Caco-2 (cell line): Measurements from ENCODE around the gene FIGLA. TPM values are rescaled to one million over a fixed set of nuclear protein-coding genes. Genes with fewer than 3 reads are reported as not detected.

Experiments used
- BruUV-seq: library from RNA; stranded (reverse); fragments of 400-500 nt; replicated peaks from 2 replicates; lab custom pipeline; 2021; lab: Mats Ljungman, UMichigan
- CTCF ChIA-PET: fragments of 300-600 bp; sonication (Branson Sonifier 250); formaldehyde crosslinking; loops from one replicate; lab custom pipeline; 2022; ENCODE audit warnings: antibody characterized with exemption; lab: Charles Lee
- POLR2A ChIA-PET: fragments of 300-600 bp; sonication (Branson Sonifier 250); formaldehyde crosslinking; loops from one replicate; lab custom pipeline; 2022; ENCODE audit warnings: antibody characterized with exemption; lab: Charles Lee
- DNase-seq, 2 experiments: peaks; one replicate each; pipeline versions ENCODE4 v3.0.0 to v3.0.0-alpha.2; 2020 to 2022
- H3K27me3 ChIP-seq: replicated peaks from 2 replicates; pipeline ENCODE4 v1.6.0; 2011; ENCODE audit warnings: low read length; ENCODE audit not compliant: control insufficient read depth, insufficient read depth
- H3K36me3 ChIP-seq: 2 replicates; pipeline ENCODE4 v1.5.1; 2011; ENCODE audit warnings: low read length; ENCODE audit not compliant: control insufficient read depth, insufficient read depth
- H3K4me1 ChIP-seq: fragments of 250-450 bp; sonication (Bioruptor Pico); 2 replicates; pipeline ENCODE4 v1.5.1; 2020; ENCODE audit warnings: mild to moderate bottlenecking
- H3K4me3 ChIP-seq: 2 replicates; pipeline ENCODE4 v1.5.1; 2011; ENCODE audit warnings: low read depth, mild to moderate bottlenecking, control low read depth, low read length
- H3K9me3 ChIP-seq: fragments of 250-450 bp; sonication (Bioruptor Pico); 2 replicates; pipeline ENCODE4 v1.5.1; 2020; ENCODE audit warnings: mild to moderate bottlenecking, moderate library complexity
- H3K27ac Mint-ChIP-seq: one replicate; pipeline ENCODE4 v1.8.0; 2022; ENCODE audit warnings: mixed read lengths; ENCODE audit not compliant: unreplicated experiment
- H3K27me3 Mint-ChIP-seq: one replicate; pipeline ENCODE4 v1.8.0; 2022; ENCODE audit warnings: mixed read lengths; ENCODE audit not compliant: insufficient read depth, unreplicated experiment
- H3K36me3 Mint-ChIP-seq: one replicate; pipeline ENCODE4 v1.8.0; 2022; ENCODE audit warnings: mild to moderate bottlenecking, mixed read lengths; ENCODE audit not compliant: insufficient read depth, unreplicated experiment
- H3K4me1 Mint-ChIP-seq: one replicate; pipeline ENCODE4 v1.8.0; 2022; ENCODE audit warnings: low read depth, mixed read lengths; ENCODE audit not compliant: unreplicated experiment
- H3K4me3 Mint-ChIP-seq: one replicate; pipeline ENCODE4 v1.8.0; 2022; ENCODE audit warnings: mild to moderate bottlenecking, moderate library complexity, mixed read lengths; ENCODE audit not compliant: unreplicated experiment
- H3K9me3 Mint-ChIP-seq: one replicate; pipeline ENCODE4 v1.8.0; 2022; ENCODE audit warnings: mixed read lengths; ENCODE audit not compliant: unreplicated experiment
- CTCF ChIP-seq, 2 experiments: fragments of 200-600 bp in 1 of 2; IDR thresholded peaks; 1 replicate in 1 of 2; 2 replicates in 1 of 2; pipeline versions ENCODE4 v1.5.1 to v1.8.0; 2011 to 2022; ENCODE audit warnings: antibody characterized with exemption in 1 of 2, control low read depth in 1 of 2, inconsistent platforms in 1 of 2, low read depth in 1 of 2, low read length in 1 of 2, mild to moderate bottlenecking in 1 of 2, moderate library complexity in 1 of 2; ENCODE audit not compliant: insufficient read depth in 1 of 2, severe bottlenecking in 1 of 2, unreplicated experiment in 1 of 2
- intact Hi-C: fragments of 100-400 bp; cut with micrococcal nuclease; formaldehyde crosslinking; loops from one replicate; pipeline ENCODE4 v1.10.0; 2022; ENCODE audit not compliant: unreplicated experiment
- total RNA-seq: library from RNA; stranded (reverse); gene quantifications from 2 replicates; pipeline ENCODE4 v1.2.3, GENCODE V29; 2022

Gene FIGLA
- total RNA-seq, 1 experiment from 2014 or later = not detected

GRCh38 chr2:70807102-70807827 is 16.8 kb upstream of the FIGLA start:
- POLR2A ChIA-PET = no interaction called here
- intact Hi-C loops = no loop called here

GRCh38 chr2:70806620-70807019 is 16.2 kb upstream of the FIGLA start:
- ChIA-PET CTCF (no interaction called here), POLR2A (no interaction called here)
- no peak overlapping the region for H3K4me3 ChIP-seq
- Mint-ChIP-seq H3K9me3 (no peaks in the 10 kb centered on the region), H3K4me1 (no peaks in the 10 kb centered on the region), H3K27ac (no peak overlapping the region), H3K4me3 (no peak overlapping the region), H3K27me3 (peaks cover 6% of the 10 kb centered on the region), H3K36me3 (no peaks in the 10 kb centered on the region)
- H3K4me1 ChIP-seq = no peaks in the 10 kb centered on the region
- intact Hi-C loops = no loop called here
- BruUV-seq = no TSS peak
- H3K36me3 ChIP-seq = no peaks in the 10 kb centered on the region
- no peaks in the 10 kb centered on the region for H3K27me3 ChIP-seq
- no peak for DNase-seq
- no peaks in the 10 kb centered on the region for H3K9me3 ChIP-seq
- no peak for TF ChIP-seq CTCF (IDR thresholded peaks at IDR 0.05; ENCODE audit: insufficient read depth in 1 of 2, low read depth in 1 of 2, low read length in 1 of 2, severe bottlenecking in 1 of 2, unreplicated experiment in 1 of 2)

More at GRCh38 chr2:70807102-70807827, 16.8 kb upstream of the FIGLA start:
- H3K9me3 Mint-ChIP-seq = no peaks in the 10 kb centered on the region
- no peak for TF ChIP-seq CTCF (IDR thresholded peaks at IDR 0.05; ENCODE audit: insufficient read depth in 1 of 2, low read depth in 1 of 2, low read length in 1 of 2, severe bottlenecking in 1 of 2, unreplicated experiment in 1 of 2)
- Histone ChIP-seq H3K4me1 (no peaks in the 10 kb centered on the region), H3K4me3 (no peak overlapping the region), H3K27me3 (no peaks in the 10 kb centered on the region), H3K9me3 (no peaks in the 10 kb centered on the region), H3K36me3 (no peaks in the 10 kb centered on the region)
- no peak for DNase-seq
- H3K36me3 Mint-ChIP-seq = no peaks in the 10 kb centered on the region
- CTCF ChIA-PET = no interaction called here
- peaks cover 8% of the 10 kb centered on the region for H3K27me3 Mint-ChIP-seq
- BruUV-seq = no TSS peak
- H3K27ac Mint-ChIP-seq = no peak overlapping the region
- no peak overlapping the region for H3K4me3 Mint-ChIP-seq
- H3K4me1 Mint-ChIP-seq = no peaks in the 10 kb centered on the region

- DNase-seq = no peak
- no peak overlapping the region for H3K4me3 Mint-ChIP-seq
- no peaks in the 10 kb centered on the region for H3K27me3 ChIP-seq
- no peak overlapping the region for H3K27ac Mint-ChIP-seq
- intact Hi-C loops = no loop called here
- no peaks in the 10 kb centered on the region for H3K4me1 ChIP-seq
- H3K36me3 ChIP-seq = no peaks in the 10 kb centered on the region
- peaks cover 6% of the 10 kb centered on the region for H3K27me3 Mint-ChIP-seq
- H3K9me3 ChIP-seq = no peaks in the 10 kb centered on the region
- H3K9me3 Mint-ChIP-seq = no peaks in the 10 kb centered on the region
- H3K4me3 ChIP-seq = no peak overlapping the region
- no peak for TF ChIP-seq CTCF (IDR thresholded peaks at IDR 0.05; ENCODE audit: insufficient read depth in 1 of 2, low read depth in 1 of 2, low read length in 1 of 2, severe bottlenecking in 1 of 2, unreplicated experiment in 1 of 2)
- ChIA-PET CTCF (no interaction called here), POLR2A (no interaction called here)
- no TSS peak for BruUV-seq
- H3K36me3 Mint-ChIP-seq = no peaks in the 10 kb centered on the region
- no peaks in the 10 kb centered on the region for H3K4me1 Mint-ChIP-seq
Observed at GRCh38 chr2:70806013-70806412, 15.6 kb upstream of the FIGLA start.
